A549 (cell line): ENCODE results near the gene MAGT1. TPM values are rescaled to one million over a fixed set of nuclear protein-coding genes. Genes with fewer than 3 reads are reported as not detected.
A peak's percentile ranks its signal among the peaks of the same experiment; 100 is the strongest.

ENCODE experiments used
- ATAC-seq, 2 experiments: fragments of 200-7000 bp in 1 of 2; fragments of >200 bp in 1 of 2; cut with Nextera tagmentation in 1 of 2; cut with Tn5 transposase in 1 of 2; 3 replicates each; pipeline versions ENCODE4 v1.8.0 to v1.9.1; 2018 to 2020; ENCODE audit warnings: mild to moderate bottlenecking in 1 of 2, moderate library complexity in 1 of 2
- CTCF ChIA-PET: fragments of 300-600 bp; sonication (Branson Sonifier 250); formaldehyde crosslinking; extraction: SDS; loops from one replicate; lab custom pipeline; 2021; ENCODE audit warnings: antibody characterized with exemption, inconsistent platforms; lab: Yijun Ruan, JAX
- POLR2A ChIA-PET: fragments of 350-600 bp; formaldehyde crosslinking; extraction: SDS; loops from one replicate; lab custom pipeline; 2021; ENCODE audit warnings: antibody characterized with exemption, inconsistent platforms; lab: Yijun Ruan, JAX
- DNase-seq, 2 experiments: peaks; one replicate each; pipeline versions ENCODE4 v3.0.0 to v3.0.0-alpha.2; 2011 to 2016; ENCODE audit warnings: low read depth in 1 of 2, low spot score in 1 of 2
- FAIRE-seq: peaks from 2 replicates; lab custom pipeline; 2011; peaks lifted over from hg19 to GRCh38; lab: Jason Lieb, UNC
- H3K27ac ChIP-seq, 2 experiments: fragments of >200 bp; sonication (Bioruptor Twin); formaldehyde crosslinking; 3 replicates each; pipeline ENCODE4 v1.5.1; 2016 to 2017
- H3K4me1 ChIP-seq: fragments of >200 bp; sonication (Bioruptor Twin); formaldehyde crosslinking; 3 replicates; pipeline ENCODE4 v1.6.1; 2016
- H3K4me2 ChIP-seq: fragments of >200 bp; sonication (Bioruptor Twin); formaldehyde crosslinking; 3 replicates; pipeline ENCODE4 v1.6.1; 2016
- H3K4me3 ChIP-seq: fragments of >200 bp; sonication (Bioruptor Twin); formaldehyde crosslinking; 3 replicates; pipeline ENCODE4 v1.5.1; 2016
- H3K9me3 ChIP-seq: fragments of >200 bp; sonication (Bioruptor Twin); formaldehyde crosslinking; 3 replicates; pipeline ENCODE4 v1.6.1; 2016
- BHLHE40 ChIP-seq: IDR thresholded peaks from 2 replicates; pipeline ENCODE4 v1.6.1; 2012; ENCODE audit warnings: low read depth, low read length, inconsistent platforms
- CEBPB ChIP-seq, 2 experiments: fragments of >200 bp in 1 of 2; sonication (Bioruptor Twin) in 1 of 2; formaldehyde crosslinking in 1 of 2; IDR thresholded peaks; 2 replicates each; pipeline ENCODE4 v1.6.1; 2012 to 2016
- CHD2 ChIP-seq: fragments of 150-350 bp; IDR thresholded peaks from 2 replicates; pipeline ENCODE4 v1.6.1; 2014; ENCODE audit warnings: low read length; ENCODE audit not compliant: partially characterized antibody
- EHMT2 ChIP-seq: fragments of 200-600 bp; sonication (generic); IDR thresholded peaks from 2 replicates; pipeline ENCODE4 v1.6.1; 2016; ENCODE audit warnings: antibody characterized with exemption, low read depth, mild to moderate bottlenecking, moderate library complexity
- ESRRA ChIP-seq: fragments of 150-350 bp; IDR thresholded peaks from 2 replicates; pipeline ENCODE4 v1.6.1; 2014; ENCODE audit warnings: mild to moderate bottlenecking, low read length, borderline replicate concordance
- FOSL2 ChIP-seq, 2 experiments: fragments of 450-650 bp in 1 of 2; fragments of >200 bp in 1 of 2; sonication (Bioruptor Twin) in 1 of 2; formaldehyde crosslinking; IDR thresholded peaks; 2 replicates each; pipeline versions ENCODE4 v1.5.0 to v1.6.1; 2016 to 2020; ENCODE audit warnings: mild to moderate bottlenecking in 1 of 2, moderate library complexity in 1 of 2
- FOXS1 ChIP-seq: fragments of 250-450 bp; sonication (Bioruptor Pico); IDR thresholded peaks from 2 replicates; pipeline ENCODE4 v1.5.0; 2020; ENCODE audit warnings: mild to moderate bottlenecking, moderate library complexity
- GATA3 ChIP-seq: IDR thresholded peaks from 2 replicates; pipeline ENCODE4 v1.6.1; 2012; ENCODE audit warnings: borderline replicate concordance
- HDAC2 ChIP-seq: fragments of 200-600 bp; sonication (generic); IDR thresholded peaks from 2 replicates; pipeline ENCODE4 v1.6.1; 2016
- HOXA7 ChIP-seq: fragments of 250-450 bp; sonication (Bioruptor Pico); IDR thresholded peaks from 2 replicates; pipeline ENCODE4 v1.5.0; 2020; ENCODE audit warnings: mild to moderate bottlenecking, moderate library complexity
- HOXB5 ChIP-seq: fragments of 250-450 bp; sonication (Bioruptor Pico); IDR thresholded peaks from 2 replicates; pipeline ENCODE4 v1.5.0; 2020; ENCODE audit warnings: mild to moderate bottlenecking, moderate library complexity
- JUN ChIP-seq, 2 experiments: fragments of >200 bp; sonication (Bioruptor Twin); formaldehyde crosslinking; IDR thresholded peaks; 2 replicates in 1 of 2; 3 replicates in 1 of 2; pipeline ENCODE4 v1.6.1; 2016 to 2017
- JUNB ChIP-seq: fragments of >200 bp; sonication (Bioruptor Twin); formaldehyde crosslinking; IDR thresholded peaks from 2 replicates; pipeline ENCODE4 v1.6.1; 2016
- KDM1A ChIP-seq: fragments of 200-600 bp; sonication (generic); IDR thresholded peaks from 2 replicates; pipeline ENCODE4 v1.6.1; 2016; ENCODE audit warnings: low read depth, mild to moderate bottlenecking
- MAFK ChIP-seq: fragments of 450-650 bp; IDR thresholded peaks from 2 replicates; pipeline ENCODE4 v1.6.1; 2014; ENCODE audit not compliant: partially characterized antibody
- MAZ ChIP-seq: fragments of 150-350 bp; IDR thresholded peaks from 2 replicates; pipeline ENCODE4 v1.6.1; 2014; ENCODE audit warnings: antibody characterized with exemption, low read depth, low read length, borderline replicate concordance
- NPAS2 ChIP-seq: fragments of 250-450 bp; sonication (Bioruptor Pico); IDR thresholded peaks from 2 replicates; pipeline ENCODE4 v1.8.0; 2022; ENCODE audit warnings: mild to moderate bottlenecking, moderate library complexity, borderline replicate concordance
- POLR2AphosphoS2 ChIP-seq: conservative IDR thresholded peaks from 2 replicates; pipeline ENCODE4 v1.6.1; 2012; ENCODE audit warnings: low read length, improper control_type of control experiment, inconsistent platforms
- RARB ChIP-seq: fragments of 250-450 bp; sonication (Bioruptor Pico); IDR thresholded peaks from 2 replicates; pipeline ENCODE4 v1.8.0; 2021; ENCODE audit warnings: mild to moderate bottlenecking, moderate library complexity
- RFX5 ChIP-seq: fragments of 450-650 bp; IDR thresholded peaks from 2 replicates; pipeline ENCODE4 v1.7.1; 2014; ENCODE audit warnings: antibody characterized with exemption, mild to moderate bottlenecking, moderate library complexity
- ZSCAN20 ChIP-seq: fragments of 250-450 bp; sonication (Bioruptor Pico); IDR thresholded peaks from 2 replicates; pipeline ENCODE4 v1.8.0; 2022; ENCODE audit warnings: mild to moderate bottlenecking, moderate library complexity
- WGBS: methylation state at CpG from one replicate; pipeline ENCODE4 v1.1.6; 2017; ENCODE audit errors: missing lambda C conversion rate; 5-methylcytosine and 5-hydroxymethylcytosine counted together
- polyA plus RNA-seq, 4 experiments: library from polyadenylated mRNA; depleted of rRNA in 3 of 4; stranded (reverse); fragments of >200 nt; fragmentation: RNase III in 1 of 4; extraction: RNeasy Plus Mini Kit Qiagen cat#74134 plus additional on column Dnase treatment in 1 of 4; gene quantifications; 2 replicates in 3 of 4; 3 replicates in 1 of 4; pipeline ENCODE4 v1.2.3, GENCODE V29; 2011 to 2017
- TF ChIP-seq, protein P1 (sequence below): fragments of >200 bp; sonication (Bioruptor Twin); formaldehyde crosslinking; IDR thresholded peaks from 3 replicates; pipeline ENCODE4 v1.5.1; 2016
- TF ChIP-seq, protein P2 (sequence below): fragments of >200 bp; sonication (Bioruptor Twin); formaldehyde crosslinking; IDR thresholded peaks from 3 replicates; pipeline ENCODE4 v1.6.1; 2016
- TF ChIP-seq, protein P3 (sequence below): IDR thresholded peaks from 2 replicates; pipeline ENCODE4 v1.6.1; 2012; ENCODE audit warnings: low read depth, borderline replicate concordance
- TF ChIP-seq, protein P4 (sequence below): fragments of 450-650 bp; IDR thresholded peaks from 2 replicates; pipeline ENCODE4 v1.6.1; 2014; ENCODE audit warnings: antibody characterized with exemption

Gene MAGT1
- polyA plus RNA-seq, 2 of the 4 experiments (the other 2 are of a cell fraction): 44.3 to 86.4 TPM

DNA sequence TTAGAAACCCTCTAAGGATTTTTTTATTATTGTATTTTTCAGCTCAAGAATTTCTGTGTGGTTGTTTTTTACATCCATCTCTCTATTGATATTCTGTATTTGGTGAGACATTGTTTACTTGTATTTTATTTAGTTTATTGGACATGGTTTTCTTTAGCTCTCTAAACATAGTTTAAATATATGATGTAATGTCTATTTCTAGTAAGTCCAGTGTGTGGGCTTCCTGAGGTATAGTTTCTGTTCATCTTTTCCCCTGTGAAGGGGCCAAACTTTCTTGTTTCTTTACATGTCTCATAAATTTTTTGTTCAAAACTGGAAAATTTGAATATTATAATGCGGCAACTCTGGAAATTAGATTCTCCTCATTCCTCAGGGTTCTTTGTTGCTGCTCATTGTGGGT lies 81.0 kb downstream of the MAGT1 start (continued):
- TF ChIP-seq, protein P1, sequence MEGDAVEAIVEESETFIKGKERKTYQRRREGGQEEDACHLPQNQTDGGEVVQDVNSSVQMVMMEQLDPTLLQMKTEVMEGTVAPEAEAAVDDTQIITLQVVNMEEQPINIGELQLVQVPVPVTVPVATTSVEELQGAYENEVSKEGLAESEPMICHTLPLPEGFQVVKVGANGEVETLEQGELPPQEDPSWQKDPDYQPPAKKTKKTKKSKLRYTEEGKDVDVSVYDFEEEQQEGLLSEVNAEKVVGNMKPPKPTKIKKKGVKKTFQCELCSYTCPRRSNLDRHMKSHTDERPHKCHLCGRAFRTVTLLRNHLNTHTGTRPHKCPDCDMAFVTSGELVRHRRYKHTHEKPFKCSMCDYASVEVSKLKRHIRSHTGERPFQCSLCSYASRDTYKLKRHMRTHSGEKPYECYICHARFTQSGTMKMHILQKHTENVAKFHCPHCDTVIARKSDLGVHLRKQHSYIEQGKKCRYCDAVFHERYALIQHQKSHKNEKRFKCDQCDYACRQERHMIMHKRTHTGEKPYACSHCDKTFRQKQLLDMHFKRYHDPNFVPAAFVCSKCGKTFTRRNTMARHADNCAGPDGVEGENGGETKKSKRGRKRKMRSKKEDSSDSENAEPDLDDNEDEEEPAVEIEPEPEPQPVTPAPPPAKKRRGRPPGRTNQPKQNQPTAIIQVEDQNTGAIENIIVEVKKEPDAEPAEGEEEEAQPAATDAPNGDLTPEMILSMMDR: no peak
- TF ChIP-seq FOSL2 (IDR thresholded peaks at IDR 0.05) (no peak), FOSL2 (CRISPR knock-in tag; IDR thresholded peaks at IDR 0.05) (no peak), MAFK (no peak), ESRRA (no peak), NPAS2 (CRISPR knock-in tag) (no peak), KDM1A (no peak), RARB (CRISPR knock-in tag) (no peak), FOXS1 (CRISPR knock-in tag) (no peak)
- TF ChIP-seq, protein P2, sequence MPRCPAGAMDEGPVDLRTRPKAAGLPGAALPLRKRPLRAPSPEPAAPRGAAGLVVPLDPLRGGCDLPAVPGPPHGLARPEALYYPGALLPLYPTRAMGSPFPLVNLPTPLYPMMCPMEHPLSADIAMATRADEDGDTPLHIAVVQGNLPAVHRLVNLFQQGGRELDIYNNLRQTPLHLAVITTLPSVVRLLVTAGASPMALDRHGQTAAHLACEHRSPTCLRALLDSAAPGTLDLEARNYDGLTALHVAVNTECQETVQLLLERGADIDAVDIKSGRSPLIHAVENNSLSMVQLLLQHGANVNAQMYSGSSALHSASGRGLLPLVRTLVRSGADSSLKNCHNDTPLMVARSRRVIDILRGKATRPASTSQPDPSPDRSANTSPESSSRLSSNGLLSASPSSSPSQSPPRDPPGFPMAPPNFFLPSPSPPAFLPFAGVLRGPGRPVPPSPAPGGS: no peak

DNA sequence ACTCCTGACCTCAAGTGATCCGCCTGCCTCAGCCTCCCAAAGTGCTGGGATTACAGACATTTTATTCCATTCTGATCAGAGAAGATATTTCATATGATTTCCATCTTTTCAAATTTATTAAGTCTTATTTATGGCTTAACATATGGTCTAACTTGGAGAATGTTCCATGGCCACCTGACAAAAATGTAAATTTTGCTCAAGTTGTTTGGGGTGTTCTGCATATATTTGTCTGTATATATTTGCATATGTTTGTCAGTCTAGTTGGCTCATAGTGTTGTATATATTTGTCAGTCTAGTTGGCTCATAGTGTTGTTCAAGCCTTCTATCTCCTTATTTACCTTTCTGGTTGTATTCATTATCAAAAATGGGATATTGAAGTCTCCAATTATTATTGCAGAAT lies 93.0 kb downstream of the MAGT1 start:
- H3K9me3 ChIP-seq: no peaks in the 10 kb centered on the region
- ChIA-PET CTCF (no interaction called here), POLR2A (no interaction called here)
- H3K4me2 ChIP-seq: no peak overlapping the region
- ATAC-seq (no peak), FAIRE-seq (peak; percentile 81), DNase-seq (no peak)
- no peak for TF ChIP-seq JUN (IDR thresholded peaks at IDR 0.05)
- TF ChIP-seq JUNB: no peak
- no peak for TF ChIP-seq POLR2AphosphoS2
- TF ChIP-seq RFX5: no peak
- no peak for TF ChIP-seq EHMT2
- no peak for TF ChIP-seq HOXA7 (CRISPR knock-in tag)
- TF ChIP-seq BHLHE40: no peak
- no peak overlapping the region for H3K27ac ChIP-seq
- H3K4me1 ChIP-seq: no peaks in the 10 kb centered on the region
- 11% methylated on average over 1 of the region's 1 CpG for WGBS
- no peak overlapping the region for H3K4me3 ChIP-seq

DNA sequence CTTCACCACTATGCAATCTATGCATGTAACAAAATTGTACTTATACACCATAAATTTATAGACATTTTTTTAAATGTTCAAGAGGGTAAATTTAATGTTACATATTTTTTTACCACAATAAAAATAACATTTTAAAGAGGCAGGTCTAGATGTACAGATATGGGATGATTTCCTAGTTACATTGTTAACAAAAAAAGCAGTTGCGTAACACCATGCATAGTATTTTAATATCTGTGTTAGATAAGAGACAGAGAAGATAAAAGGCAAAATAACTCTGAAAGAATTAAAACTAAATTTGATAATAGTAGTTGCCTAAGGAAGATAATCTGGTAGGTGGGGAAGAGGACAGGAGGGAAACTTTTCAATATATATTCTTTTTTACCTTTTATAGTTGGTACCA lies 100.1 kb downstream of the MAGT1 start:
- TF ChIP-seq MAZ (no peak), POLR2AphosphoS2 (no peak), CEBPB (IDR thresholded peaks at IDR 0.05) (peak; percentile 26 to 52; a peak in 3 of 4 replicates)
- FAIRE-seq (no peak), ATAC-seq (no peak), DNase-seq (no peak)
- H3K4me3 ChIP-seq: no peak overlapping the region
- 97% methylated on average over 1 of the region's 1 CpG for WGBS
- H3K4me1 ChIP-seq: no peaks in the 10 kb centered on the region
- H3K27ac ChIP-seq: no peak overlapping the region
- CTCF ChIA-PET: no interaction called here
- POLR2A ChIA-PET: no interaction called here
- no peaks in the 10 kb centered on the region for H3K9me3 ChIP-seq
- no peak overlapping the region for H3K4me2 ChIP-seq

DNA sequence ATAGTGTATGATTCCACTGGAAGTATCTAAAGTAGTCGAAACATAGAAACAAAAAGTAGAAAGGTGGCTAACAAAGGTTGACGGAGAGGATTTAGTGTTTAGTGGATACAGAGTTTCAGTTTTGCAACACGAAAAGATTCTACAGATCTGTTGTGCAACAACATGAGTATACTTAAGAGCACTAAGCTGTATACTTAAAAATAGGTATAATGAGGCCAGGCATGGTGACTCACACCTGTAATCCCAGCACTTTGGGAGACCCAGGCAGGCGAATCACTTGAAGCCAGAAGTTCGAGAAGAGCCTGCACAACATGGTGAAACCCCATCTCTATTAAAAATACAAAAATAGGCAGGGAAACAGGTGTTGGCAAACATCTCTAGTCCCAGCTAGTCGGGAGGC lies 101.3 kb downstream of the MAGT1 start:
- CTCF ChIA-PET: no interaction called here
- no peak overlapping the region for H3K4me3 ChIP-seq
- no peaks in the 10 kb centered on the region for H3K9me3 ChIP-seq
- no peaks in the 10 kb centered on the region for H3K4me1 ChIP-seq
- 56% methylated on average over 6 of the region's 6 CpGs for WGBS
- TF ChIP-seq KDM1A (no peak), CHD2 (no peak), JUN (IDR thresholded peaks at IDR 0.05) (no peak), ZSCAN20 (no peak), HOXB5 (CRISPR knock-in tag) (no peak), CEBPB (IDR thresholded peaks at IDR 0.05) (no peak), HDAC2 (no peak), MAZ (no peak), BHLHE40 (no peak), MAFK (no peak), RARB (CRISPR knock-in tag) (no peak), EHMT2 (no peak), HOXA7 (CRISPR knock-in tag) (no peak), GATA3 (no peak)
- TF ChIP-seq, protein P1: no peak
- TF ChIP-seq, protein P3, sequence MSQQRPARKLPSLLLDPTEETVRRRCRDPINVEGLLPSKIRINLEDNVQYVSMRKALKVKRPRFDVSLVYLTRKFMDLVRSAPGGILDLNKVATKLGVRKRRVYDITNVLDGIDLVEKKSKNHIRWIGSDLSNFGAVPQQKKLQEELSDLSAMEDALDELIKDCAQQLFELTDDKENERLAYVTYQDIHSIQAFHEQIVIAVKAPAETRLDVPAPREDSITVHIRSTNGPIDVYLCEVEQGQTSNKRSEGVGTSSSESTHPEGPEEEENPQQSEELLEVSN: no peak
- TF ChIP-seq, protein P4, sequence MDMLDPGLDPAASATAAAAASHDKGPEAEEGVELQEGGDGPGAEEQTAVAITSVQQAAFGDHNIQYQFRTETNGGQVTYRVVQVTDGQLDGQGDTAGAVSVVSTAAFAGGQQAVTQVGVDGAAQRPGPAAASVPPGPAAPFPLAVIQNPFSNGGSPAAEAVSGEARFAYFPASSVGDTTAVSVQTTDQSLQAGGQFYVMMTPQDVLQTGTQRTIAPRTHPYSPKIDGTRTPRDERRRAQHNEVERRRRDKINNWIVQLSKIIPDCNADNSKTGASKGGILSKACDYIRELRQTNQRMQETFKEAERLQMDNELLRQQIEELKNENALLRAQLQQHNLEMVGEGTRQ: no peak
- no peak for FAIRE-seq
- no peak overlapping the region for H3K4me2 ChIP-seq
- POLR2A ChIA-PET: interaction anchor here (0.5 kb wide), 1 partner anchor 21 kb away, joined by 3 read pairs; no protein-coding TSS in a partner anchor
- DNase-seq: no peak
- no peak overlapping the region for H3K27ac ChIP-seq
- ATAC-seq: no peak
